Measurements from ENCODE around the gene OCA2.
"Not testable (repeated sequence)": the region's sequence is repeated elsewhere in the genome, so short reads cannot be mapped to it uniquely, and the experiment has no call there.

OCA2 gene

GRCh38 chr15:28012231-28012630 is 86.9 kb downstream of the OCA2 start:
- TF ChIP-seq EZH2 (optimal IDR thresholded peaks at IDR 0.05; ENCODE audit: low read depth, low read length) (no peak), EZH2phosphoT487 (IDR thresholded peaks at IDR 0.05; ENCODE audit: low read length) (no peak), CTCF (IDR thresholded peaks at IDR 0.05; ENCODE audit: low read length) (no peak)
- Histone ChIP-seq H3K4me2 (ENCODE audit: low read depth, low read length) (no peak overlapping the region), H3K27me3 (replicated peaks; ENCODE audit: insufficient read depth, low read length) (no peaks in the 10 kb centered on the region), H3K9ac (ENCODE audit: low read length) (no peak overlapping the region), H3K36me3 (replicated peaks; ENCODE audit: insufficient read depth, low read length) (no peaks in the 10 kb centered on the region), H3K9me3 (replicated peaks; ENCODE audit: insufficient read depth, low read length) (no peaks in the 10 kb centered on the region), H2AFZ (ENCODE audit: low read length) (no peak overlapping the region), H3K4me1 (ENCODE audit: low read length) (no peaks in the 10 kb centered on the region), H4K20me1 (ENCODE audit: insufficient read depth, low read length) (no peaks in the 10 kb centered on the region), H3K4me3 (ENCODE audit: low read length) (no peak overlapping the region), H3K79me2 (ENCODE audit: low read length) (no peaks in the 10 kb centered on the region), H3F3A (ENCODE audit: insufficient read depth, low read length) (no peaks in the 10 kb centered on the region), H3K27ac (ENCODE audit: low read length) (no peak overlapping the region), H3K9me2 (replicated peaks; ENCODE audit: insufficient read depth, low read length) (no peaks in the 10 kb centered on the region)
- no peak for DNase-seq

GRCh38 chr15:28008175-28008574 is 90.9 kb downstream of the OCA2 start:
- H3K9me2 ChIP-seq (replicated peaks; ENCODE audit: insufficient read depth, low read length); H3K9ac ChIP-seq (ENCODE audit: low read length); H3K4me1 ChIP-seq (ENCODE audit: low read length); H4K20me1 ChIP-seq (ENCODE audit: insufficient read depth, low read length); H3K4me3 ChIP-seq (ENCODE audit: low read length); H3K27ac ChIP-seq (ENCODE audit: low read length); H2AFZ ChIP-seq (ENCODE audit: low read length); DNase-seq; H3K4me2 ChIP-seq (ENCODE audit: low read depth, low read length); H3K36me3 ChIP-seq (replicated peaks; ENCODE audit: insufficient read depth, low read length); H3K27me3 ChIP-seq (replicated peaks; ENCODE audit: insufficient read depth, low read length); H3K9me3 ChIP-seq (replicated peaks; ENCODE audit: insufficient read depth, low read length); H3K79me2 ChIP-seq (ENCODE audit: low read length); H3F3A ChIP-seq (ENCODE audit: insufficient read depth, low read length): not testable (repeated sequence)

GRCh38 chr15:28006116-28006905 is 92.8 kb downstream of the OCA2 start:
- no peak for TF ChIP-seq EZH2phosphoT487 (IDR thresholded peaks at IDR 0.05; ENCODE audit: low read length)
- TF ChIP-seq CTCF (IDR thresholded peaks at IDR 0.05; ENCODE audit: low read length), result no peak
- TF ChIP-seq EZH2 (optimal IDR thresholded peaks at IDR 0.05; ENCODE audit: low read depth, low read length), result no peak
- Histone ChIP-seq H3K27ac (ENCODE audit: low read length) (no peak overlapping the region), H3K4me3 (ENCODE audit: low read length) (no peak overlapping the region), H3K9ac (ENCODE audit: low read length) (no peak overlapping the region), H3K9me3 (replicated peaks; ENCODE audit: insufficient read depth, low read length) (no peaks in the 10 kb centered on the region), H2AFZ (ENCODE audit: low read length) (no peak overlapping the region), H3K4me1 (ENCODE audit: low read length) (no peaks in the 10 kb centered on the region), H3K27me3 (replicated peaks; ENCODE audit: insufficient read depth, low read length) (no peaks in the 10 kb centered on the region), H3K4me2 (ENCODE audit: low read depth, low read length) (no peak overlapping the region), H4K20me1 (ENCODE audit: insufficient read depth, low read length) (no peaks in the 10 kb centered on the region), H3F3A (ENCODE audit: insufficient read depth, low read length) (no peaks in the 10 kb centered on the region), H3K36me3 (replicated peaks; ENCODE audit: insufficient read depth, low read length) (no peaks in the 10 kb centered on the region), H3K79me2 (ENCODE audit: low read length) (no peaks in the 10 kb centered on the region), H3K9me2 (replicated peaks; ENCODE audit: insufficient read depth, low read length) (no peaks in the 10 kb centered on the region)
- DNase-seq, result no peak

GRCh38 chr15:28005004-28005527 is 94.0 kb downstream of the OCA2 start:
- H3K4me1 ChIP-seq (ENCODE audit: low read length), result no peaks in the 10 kb centered on the region
- H3F3A ChIP-seq (ENCODE audit: insufficient read depth, low read length), result no peaks in the 10 kb centered on the region
- no peak overlapping the region for H2AFZ ChIP-seq (ENCODE audit: low read length)
- no peaks in the 10 kb centered on the region for H3K9me2 ChIP-seq (replicated peaks; ENCODE audit: insufficient read depth, low read length)
- no peaks in the 10 kb centered on the region for H3K27me3 ChIP-seq (replicated peaks; ENCODE audit: insufficient read depth, low read length)
- H3K79me2 ChIP-seq (ENCODE audit: low read length), result no peaks in the 10 kb centered on the region
- no peak overlapping the region for H3K4me3 ChIP-seq (ENCODE audit: low read length)
- H3K4me2 ChIP-seq (ENCODE audit: low read depth, low read length), result no peak overlapping the region
- no peak overlapping the region for H3K27ac ChIP-seq (ENCODE audit: low read length)
- no peak for DNase-seq
- no peaks in the 10 kb centered on the region for H4K20me1 ChIP-seq (ENCODE audit: insufficient read depth, low read length)
- H3K9ac ChIP-seq (ENCODE audit: low read length), result no peak overlapping the region
- H3K36me3 ChIP-seq (replicated peaks; ENCODE audit: insufficient read depth, low read length), result no peaks in the 10 kb centered on the region
- H3K9me3 ChIP-seq (replicated peaks; ENCODE audit: insufficient read depth, low read length), result no peaks in the 10 kb centered on the region
- no peak for TF ChIP-seq CTCF (IDR thresholded peaks at IDR 0.05; ENCODE audit: low read length)
- no peak for TF ChIP-seq EZH2phosphoT487 (IDR thresholded peaks at IDR 0.05; ENCODE audit: low read length)
- TF ChIP-seq EZH2 (optimal IDR thresholded peaks at IDR 0.05; ENCODE audit: low read depth, low read length), result no peak
